Fibroblast of skin of left quadriceps (primary cell): ENCODE measurements around the gene IFT20.
"Not testable (repeated sequence)": the region's sequence is repeated elsewhere in the genome, so short reads cannot be mapped to it uniquely, and the experiment has no call there.

Experiments used
- DNase-seq, 2 experiments: peaks; one replicate each; pipeline ENCODE4 v3.0.0-alpha.2; 2013; ENCODE audit warnings: low read depth in 2 of 2

Gene IFT20

GRCh38 chr17:28364665-28365363 is 29.5 kb upstream of the IFT20 start, which contains the start of gene SEBOX:
TSS of gene SEBOX (minus strand) at chr17:28365199. CDS start at chr17:28365151, 48 bp downstream.
- no peak for DNase-seq

- no peak for DNase-seq
These were observed 28.7 kb upstream of the IFT20 start for GRCh38 chr17:28363776-28364650.

GRCh38 chr17:28363186-28363585 is 27.9 kb upstream of the IFT20 start:
- no peak for DNase-seq

GRCh38 chr17:28357901-28358197 is 22.6 kb upstream of the IFT20 start:
- DNase-seq: no peak

- peak; percentile 86 to 88 for DNase-seq
These were observed 22.0 kb upstream of the IFT20 start, which contains the start of gene POLDIP2 for GRCh38 chr17:28357061-28357900. TSS of gene POLDIP2 (minus strand) at chr17:28357527. CDS start at chr17:28357448, 79 bp downstream.

- no peak for DNase-seq
These were observed 15.0 kb upstream of the IFT20 start for GRCh38 chr17:28350271-28350670.

GRCh38 chr17:28348979-28349378 is 13.7 kb upstream of the IFT20 start:
- DNase-seq: no peak

GRCh38 chr17:28347261-28347891 is 12.1 kb upstream of the IFT20 start:
- peak; percentile 61 to 70 for DNase-seq

- DNase-seq: no peak
These were observed 11.5 kb upstream of the IFT20 start for GRCh38 chr17:28346746-28347246.

GRCh38 chr17:28346199-28346580 is 10.9 kb upstream of the IFT20 start:
- no peak for DNase-seq

GRCh38 chr17:28345419-28346198 is 10.3 kb upstream of the IFT20 start:
- DNase-seq: no peak

GRCh38 chr17:28344435-28344901 is 9.2 kb upstream of the IFT20 start:
- no peak for DNase-seq

GRCh38 chr17:28344011-28344410 is 8.7 kb upstream of the IFT20 start:
- DNase-seq: no peak

- DNase-seq: no peak
These were observed 8.2 kb upstream of the IFT20 start for GRCh38 chr17:28343491-28343932.

GRCh38 chr17:28342313-28342712 is 7.0 kb upstream of the IFT20 start:
- DNase-seq: no peak

- DNase-seq: no peak
These were observed 6.2 kb upstream of the IFT20 start for GRCh38 chr17:28341516-28341915.

- no peak for DNase-seq
These were observed 5.1 kb upstream of the IFT20 start for GRCh38 chr17:28340374-28340773.

GRCh38 chr17:28339431-28339830 is 4.2 kb upstream of the IFT20 start:
- DNase-seq: no peak

GRCh38 chr17:28338769-28339212 is 3.5 kb upstream of the IFT20 start:
- not testable (repeated sequence) for DNase-seq

- peak in 1 of 2 experiments; percentile 30 for DNase-seq
These were observed 2.9 kb upstream of the IFT20 start for GRCh38 chr17:28338056-28338768.
